HAP-1 (cell line): ENCODE data around the gene CTIF.

Experiments used
- DNase-seq, 2 experiments: peaks; one replicate each; pipeline ENCODE4 v3.0.0-alpha.2; 2016 to 2020; ENCODE audit warnings: low spot score in 2 of 2
- H3K27me3 ChIP-seq: fragments of 250-450 bp; sonication (Bioruptor Pico); 2 replicates; pipeline ENCODE4 v1.5.1; 2020; ENCODE audit warnings: low read depth, mild to moderate bottlenecking, moderate library complexity
- H3K36me3 ChIP-seq: fragments of 250-450 bp; sonication (Bioruptor Pico); replicated peaks from 2 replicates; pipeline ENCODE4 v1.5.1; 2020; ENCODE audit warnings: mild to moderate bottlenecking
- H3K4me1 ChIP-seq: fragments of 250-450 bp; sonication (Bioruptor Pico); 2 replicates; pipeline ENCODE4 v1.5.1; 2020; ENCODE audit warnings: mild to moderate bottlenecking
- H3K4me3 ChIP-seq: fragments of 250-450 bp; sonication (Bioruptor Pico); 2 replicates; pipeline ENCODE4 v1.5.1; 2020; ENCODE audit warnings: mild to moderate bottlenecking, moderate library complexity
- H3K9me3 ChIP-seq: fragments of 250-450 bp; sonication (Bioruptor Pico); 2 replicates; pipeline ENCODE4 v1.5.1; 2020; ENCODE audit warnings: mild to moderate bottlenecking, moderate library complexity
- in situ Hi-C: fragments of 300-500 bp; cut with MboI; formaldehyde crosslinking; loops from 3 replicates; pipeline ENCODE4 v1.14.3; 2020; ENCODE audit warnings: low sequenced_read_pairs, inconsistent platforms, mixed read lengths

The CTIF gene

DNA sequence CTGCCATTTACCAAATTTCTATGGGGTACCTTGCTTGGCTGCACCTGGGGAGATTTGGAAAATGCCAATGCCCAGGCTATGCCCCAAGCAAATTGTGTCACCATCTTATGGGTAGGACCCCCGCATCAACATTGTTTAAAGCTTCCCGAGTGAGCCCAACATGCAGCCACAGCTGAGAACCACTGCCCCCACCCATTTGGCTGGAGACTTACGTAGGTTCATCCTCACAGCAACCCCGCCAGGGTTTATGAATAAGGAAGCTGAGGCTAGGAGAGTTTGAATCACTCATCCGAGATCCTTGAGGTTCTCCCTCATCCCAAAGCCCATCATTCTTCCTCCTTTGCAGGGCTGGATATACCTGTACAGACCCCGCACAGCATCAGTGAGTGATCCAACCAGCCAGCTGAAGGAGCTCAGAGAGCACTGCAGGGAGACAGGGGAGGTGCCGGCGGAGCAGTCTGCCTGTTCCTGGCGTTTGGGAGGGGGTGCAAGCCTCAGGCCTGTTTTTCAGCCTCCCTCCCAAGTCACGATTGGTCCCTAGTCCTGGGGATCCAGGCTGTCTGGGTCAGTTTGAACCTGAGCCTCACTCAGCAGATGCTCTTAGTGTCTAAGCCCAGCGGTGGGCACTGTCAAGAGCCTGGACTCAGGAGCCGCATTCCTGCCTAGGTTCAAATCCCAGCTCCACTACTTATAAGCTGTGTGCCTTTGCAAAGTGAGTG, 247.1 kb downstream of the CTIF start:
- Histone ChIP-seq H3K36me3 (no peaks in the 10 kb centered on the region; the same call in 1 of the 2 replicates), H3K4me3 (no peak overlapping the region)
- no peak for DNase-seq

DNA sequence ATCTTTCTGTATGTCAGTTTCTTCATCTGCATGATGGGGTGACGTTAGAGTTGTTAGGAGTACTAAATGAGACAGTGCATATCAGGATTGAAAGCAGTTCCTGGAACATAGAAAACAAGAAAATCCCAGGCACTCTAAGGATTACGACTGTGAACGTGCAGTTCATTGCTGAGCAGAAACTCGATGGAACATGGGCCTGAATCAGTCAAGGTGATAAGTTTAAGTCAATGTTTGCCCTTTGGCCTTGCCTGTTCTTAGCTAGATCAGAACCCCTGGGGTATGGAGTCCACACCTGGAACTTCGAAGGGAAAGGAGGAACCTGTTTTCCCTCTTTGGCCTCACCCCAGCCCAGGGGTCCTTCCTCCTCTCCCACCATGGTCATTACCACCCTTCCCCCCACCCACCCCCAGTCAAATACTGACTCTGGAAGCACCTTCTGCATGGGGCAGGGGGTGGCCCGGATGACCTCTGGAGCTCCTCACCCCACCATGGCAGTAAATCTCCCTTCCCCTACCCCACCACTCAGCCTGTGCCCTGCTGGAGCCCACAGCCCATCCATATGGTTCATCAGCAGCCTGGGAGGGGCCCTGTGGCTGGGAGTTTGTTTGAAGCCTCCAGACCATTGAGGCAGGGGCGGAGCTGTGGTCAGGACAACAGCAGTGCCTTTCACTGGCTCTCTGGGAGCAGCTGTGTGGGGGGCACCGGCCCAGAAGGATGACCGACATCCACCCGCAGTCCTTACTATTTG, 247.8 kb downstream of the CTIF start:
- Histone ChIP-seq H3K36me3 (no peaks in the 10 kb centered on the region; the same call in 1 of the 2 replicates), H3K27me3 (no peaks in the 10 kb centered on the region), H3K4me3 (no peak overlapping the region), H3K4me1 (no peaks in the 10 kb centered on the region), H3K9me3 (no peaks in the 10 kb centered on the region)
- no peak for DNase-seq
- in situ Hi-C loops, result loop anchor here (25.0 kb wide), 1 partner anchor 451 kb away; no protein-coding TSS in a partner anchor

More for the DNA sequence above, 247.1 kb downstream of the CTIF start:
- in situ Hi-C loops, result loop anchor here (25.0 kb wide), 1 partner anchor 451 kb away; no protein-coding TSS in a partner anchor
- Histone ChIP-seq H3K4me1 (no peaks in the 10 kb centered on the region), H3K9me3 (no peaks in the 10 kb centered on the region), H3K27me3 (no peaks in the 10 kb centered on the region)

DNA sequence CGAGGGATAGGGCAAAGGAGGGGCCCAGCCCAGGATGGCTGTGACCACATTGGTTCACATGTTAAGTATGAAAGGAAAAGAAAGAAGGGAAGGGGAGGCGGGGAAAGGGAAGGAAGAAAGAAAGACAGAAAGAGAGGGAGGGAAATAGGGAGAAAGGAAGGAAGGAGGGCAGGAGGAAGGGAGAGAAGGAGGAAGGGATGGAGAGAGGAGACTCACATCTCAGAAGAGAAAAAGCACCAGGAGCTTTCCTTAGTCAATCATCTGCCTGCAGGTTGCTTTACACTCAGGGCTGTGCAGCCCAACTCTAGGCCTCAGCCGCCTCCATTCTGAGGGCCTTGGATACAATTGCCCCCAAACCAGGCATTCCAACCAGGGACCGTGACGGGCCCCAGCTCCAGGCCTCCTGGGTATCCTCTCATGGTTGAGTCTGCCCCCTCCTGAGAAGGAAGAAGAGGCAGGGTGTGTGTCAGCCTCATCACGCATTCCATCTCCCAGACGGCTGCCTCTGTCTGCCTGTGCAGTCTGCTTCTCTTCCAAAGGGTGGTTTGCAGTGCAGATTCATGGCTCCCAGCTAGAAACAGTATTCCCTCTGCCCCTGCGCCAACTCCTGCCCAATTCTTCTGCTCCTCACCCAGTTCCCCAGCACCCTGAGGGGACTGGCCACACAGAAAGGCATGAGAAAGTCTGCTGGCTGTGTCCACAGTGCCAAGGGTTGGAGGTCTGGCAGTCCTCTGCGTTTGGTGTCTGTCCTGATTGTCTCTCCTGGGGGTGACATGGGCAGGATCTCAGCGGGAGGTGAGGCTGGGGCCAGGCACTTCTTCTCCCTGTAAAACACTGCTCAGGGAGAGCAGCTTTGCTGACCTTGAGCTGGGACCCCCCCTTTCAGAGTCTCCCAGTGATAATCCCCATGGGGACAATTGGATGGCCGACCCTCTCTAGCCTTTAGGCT, 248.6 kb downstream of the CTIF start:
- no peaks in the 10 kb centered on the region for H3K27me3 ChIP-seq
- H3K9me3 ChIP-seq, result no peaks in the 10 kb centered on the region
- no peaks in the 10 kb centered on the region; the same call in 1 of the 2 replicates for H3K36me3 ChIP-seq
- no peak for DNase-seq
- in situ Hi-C loops, result loop anchor here (25.0 kb wide), 1 partner anchor 450 kb away; no protein-coding TSS in a partner anchor
- H3K4me3 ChIP-seq, result no peak overlapping the region
- no peaks in the 10 kb centered on the region for H3K4me1 ChIP-seq

DNA sequence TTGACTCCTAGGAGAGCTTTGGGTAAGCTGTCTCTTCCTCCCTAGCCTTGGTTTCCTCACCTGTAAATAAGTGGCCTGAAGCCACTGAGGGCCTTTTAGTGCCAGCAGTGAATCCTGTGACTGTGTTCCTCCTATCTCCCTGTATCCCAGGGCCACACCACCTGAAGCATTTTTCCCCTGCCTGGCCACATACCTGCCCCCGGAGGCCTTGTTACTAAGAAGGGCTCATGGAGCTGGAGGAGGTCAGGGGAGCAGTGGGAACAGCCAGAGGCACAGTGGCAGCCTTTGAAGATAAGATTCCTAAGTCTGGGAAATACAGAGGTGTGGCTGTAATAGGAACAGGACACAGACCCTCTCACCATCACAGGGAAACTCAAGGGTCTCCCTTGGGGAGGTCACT, 249.5 kb downstream of the CTIF start:
- Histone ChIP-seq H3K36me3 (no peaks in the 10 kb centered on the region; the same call in 1 of the 2 replicates), H3K4me1 (no peaks in the 10 kb centered on the region), H3K9me3 (no peaks in the 10 kb centered on the region), H3K4me3 (no peak overlapping the region), H3K27me3 (no peaks in the 10 kb centered on the region)
- DNase-seq, result no peak
- in situ Hi-C loops, result loop anchor here (25.0 kb wide), 1 partner anchor 449 kb away; no protein-coding TSS in a partner anchor

DNA sequence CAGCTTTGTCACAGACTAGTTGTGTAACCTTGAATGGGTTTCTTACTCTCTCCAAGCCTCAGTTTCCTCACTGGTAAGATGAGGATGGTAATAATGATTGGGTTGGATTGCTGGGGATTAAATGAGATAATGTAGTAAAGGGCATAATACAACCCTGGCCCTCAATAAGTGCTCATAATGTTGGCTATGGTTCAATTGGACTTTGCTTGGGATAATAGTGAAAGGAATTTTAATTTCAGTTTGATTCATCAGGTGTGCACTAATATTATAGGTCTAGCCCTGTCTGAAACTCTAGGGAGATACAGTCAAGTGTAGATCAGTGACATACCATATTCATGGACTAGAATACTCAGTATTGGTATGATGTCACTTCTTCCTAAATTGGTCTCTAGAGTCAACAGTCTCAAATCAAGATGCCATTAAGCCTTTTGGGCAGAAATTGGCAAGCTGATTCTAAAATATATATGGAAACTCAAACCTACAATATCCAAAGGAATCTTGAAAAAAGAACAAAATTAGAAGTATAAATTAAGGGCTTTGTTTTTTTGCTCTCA, 250.5 kb downstream of the CTIF start:
- no peak overlapping the region for H3K4me3 ChIP-seq
- no peaks in the 10 kb centered on the region for H3K9me3 ChIP-seq
- H3K4me1 ChIP-seq, result no peaks in the 10 kb centered on the region
- no peaks in the 10 kb centered on the region; the same call in 1 of the 2 replicates for H3K36me3 ChIP-seq
- in situ Hi-C loops, result loop anchor here (25.0 kb wide), 1 partner anchor 448 kb away; no protein-coding TSS in a partner anchor
- no peaks in the 10 kb centered on the region for H3K27me3 ChIP-seq
- DNase-seq, result no peak

DNA sequence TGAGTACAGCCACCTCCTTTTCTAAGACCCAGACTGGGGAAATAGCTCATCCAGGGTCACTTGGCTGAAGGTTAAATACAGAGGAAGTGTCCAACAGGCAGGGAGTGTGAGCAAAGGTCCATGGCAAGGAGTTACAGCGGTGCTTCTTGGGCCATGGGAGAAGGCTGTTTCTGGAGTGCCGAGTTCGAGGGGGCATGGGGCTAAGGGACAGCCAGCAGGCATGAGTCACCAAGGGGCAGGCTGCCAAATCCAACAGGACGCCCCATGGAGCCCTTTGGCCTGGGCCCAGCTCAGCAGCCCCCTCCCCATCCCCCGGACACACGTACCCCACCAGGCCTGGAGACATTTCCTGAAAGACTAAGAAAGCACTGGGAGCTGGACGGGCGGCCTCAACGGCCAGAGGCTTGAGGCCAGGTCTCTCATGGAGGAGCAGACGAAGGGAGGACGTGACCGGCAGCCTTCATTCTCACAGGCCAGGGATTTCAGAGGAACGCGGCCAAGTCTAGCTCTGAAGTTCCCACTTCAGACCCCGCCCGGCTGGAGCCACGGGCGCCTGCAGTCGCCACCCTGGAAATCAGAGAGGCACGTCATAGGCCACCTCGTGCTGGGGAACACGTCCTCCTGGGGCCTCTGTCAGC, 251.5 kb downstream of the CTIF start:
- no peak for DNase-seq
- H3K9me3 ChIP-seq, result no peaks in the 10 kb centered on the region
- no peaks in the 10 kb centered on the region for H3K27me3 ChIP-seq
- H3K4me1 ChIP-seq, result no peaks in the 10 kb centered on the region
- H3K4me3 ChIP-seq, result no peak overlapping the region
- no peaks in the 10 kb centered on the region; the same call in 1 of the 2 replicates for H3K36me3 ChIP-seq
- in situ Hi-C loops, result loop anchor here (25.0 kb wide), 1 partner anchor 447 kb away; no protein-coding TSS in a partner anchor

DNA sequence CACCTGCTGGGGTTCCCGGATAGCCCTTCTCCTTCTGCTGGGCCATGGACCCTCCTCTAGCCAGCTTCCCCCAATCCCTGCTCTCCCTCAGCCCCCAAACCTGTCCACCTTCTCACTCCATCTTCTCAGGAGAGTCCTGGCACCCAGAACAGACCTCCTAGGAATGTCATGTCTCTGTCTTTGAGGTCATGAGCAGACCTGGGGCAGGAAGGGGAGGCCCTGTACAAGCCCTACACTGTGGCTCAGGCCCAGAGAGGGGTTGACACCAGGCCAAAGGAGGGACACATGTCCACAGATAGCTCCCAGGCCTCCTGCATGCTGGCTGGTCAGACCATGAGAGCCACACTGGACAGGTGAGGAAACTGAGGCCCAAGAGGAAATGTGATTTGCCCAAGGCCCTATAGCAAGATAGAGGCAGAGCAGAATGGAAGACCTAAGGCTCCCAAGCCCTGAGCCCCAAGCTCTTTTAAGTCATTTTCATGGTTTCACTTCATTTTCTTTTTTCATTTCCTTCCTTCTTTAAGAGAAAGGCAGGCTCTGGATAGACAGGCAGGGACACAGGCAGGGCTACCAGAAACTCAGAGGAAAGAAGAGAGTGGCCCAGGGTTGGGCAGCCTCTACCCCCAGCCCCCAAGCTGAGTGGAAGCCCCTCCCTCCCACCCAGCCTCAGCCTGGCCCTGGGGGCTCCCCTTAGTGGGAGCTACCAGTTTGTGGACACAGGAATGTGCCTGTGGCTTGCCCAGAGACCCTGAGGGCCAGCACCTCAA, 252.2 kb downstream of the CTIF start:
- in situ Hi-C loops, result loop anchor here (25.0 kb wide), 1 partner anchor 446 kb away; no protein-coding TSS in a partner anchor
- Histone ChIP-seq H3K27me3 (no peaks in the 10 kb centered on the region), H3K36me3 (no peaks in the 10 kb centered on the region; the same call in 1 of the 2 replicates), H3K9me3 (no peaks in the 10 kb centered on the region), H3K4me1 (no peaks in the 10 kb centered on the region), H3K4me3 (no peak overlapping the region)
- DNase-seq, result no peak

DNA sequence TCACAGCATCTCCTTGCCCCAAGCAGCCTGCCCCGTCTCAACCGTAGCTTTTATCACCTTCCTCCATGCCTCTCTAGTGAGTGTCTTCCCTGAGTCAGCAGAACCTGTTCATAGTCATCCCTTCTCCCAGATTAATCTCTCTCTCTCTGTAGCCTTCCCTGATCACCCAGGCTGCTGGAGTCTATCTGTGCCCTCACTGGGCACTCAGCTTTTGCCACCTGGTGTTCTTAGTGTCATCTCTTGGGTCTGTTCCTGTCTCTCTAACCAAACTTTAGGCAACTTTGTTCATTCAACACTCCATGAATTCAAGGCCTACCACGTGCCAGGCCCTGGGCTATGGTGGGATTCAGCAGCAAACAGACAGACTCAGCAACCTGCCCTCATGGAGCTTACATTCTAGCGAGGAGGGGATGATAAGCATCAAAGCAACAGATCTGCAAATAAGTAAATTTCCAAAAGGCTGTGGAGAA, 252.8 kb downstream of the CTIF start:
- H3K4me1 ChIP-seq, result no peaks in the 10 kb centered on the region
- H3K9me3 ChIP-seq, result no peaks in the 10 kb centered on the region
- in situ Hi-C loops, result loop anchor here (25.0 kb wide), 1 partner anchor 446 kb away; no protein-coding TSS in a partner anchor
- no peaks in the 10 kb centered on the region; the same call in 1 of the 2 replicates for H3K36me3 ChIP-seq
- no peaks in the 10 kb centered on the region for H3K27me3 ChIP-seq
- H3K4me3 ChIP-seq, result no peak overlapping the region
- no peak for DNase-seq

DNA sequence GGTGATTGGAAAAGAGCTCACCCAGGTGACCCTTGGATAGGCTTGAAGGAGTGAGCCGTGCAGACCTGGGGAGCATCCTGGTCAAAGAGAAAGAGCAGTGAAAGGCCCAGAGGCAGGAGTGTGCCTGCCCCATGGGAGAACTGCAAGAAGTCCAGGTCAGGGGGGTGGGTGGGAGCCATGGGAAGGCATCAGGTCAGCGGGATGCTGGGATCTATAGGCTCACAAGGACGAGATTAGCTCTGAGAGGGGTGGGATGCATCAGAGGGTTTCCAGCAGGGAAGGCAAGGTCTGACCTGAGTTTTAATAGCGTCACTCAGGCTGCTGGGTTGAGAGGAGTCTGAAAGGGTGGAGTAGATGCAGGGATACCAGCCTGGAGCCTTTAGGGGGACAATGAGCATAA, 253.3 kb downstream of the CTIF start:
- DNase-seq, result no peak
- Histone ChIP-seq H3K9me3 (no peaks in the 10 kb centered on the region), H3K27me3 (no peaks in the 10 kb centered on the region), H3K4me1 (no peaks in the 10 kb centered on the region), H3K36me3 (no peaks in the 10 kb centered on the region; the same call in 1 of the 2 replicates), H3K4me3 (no peak overlapping the region)
- in situ Hi-C loops, result loop anchor here (25.0 kb wide), 1 partner anchor 445 kb away; no protein-coding TSS in a partner anchor

DNA sequence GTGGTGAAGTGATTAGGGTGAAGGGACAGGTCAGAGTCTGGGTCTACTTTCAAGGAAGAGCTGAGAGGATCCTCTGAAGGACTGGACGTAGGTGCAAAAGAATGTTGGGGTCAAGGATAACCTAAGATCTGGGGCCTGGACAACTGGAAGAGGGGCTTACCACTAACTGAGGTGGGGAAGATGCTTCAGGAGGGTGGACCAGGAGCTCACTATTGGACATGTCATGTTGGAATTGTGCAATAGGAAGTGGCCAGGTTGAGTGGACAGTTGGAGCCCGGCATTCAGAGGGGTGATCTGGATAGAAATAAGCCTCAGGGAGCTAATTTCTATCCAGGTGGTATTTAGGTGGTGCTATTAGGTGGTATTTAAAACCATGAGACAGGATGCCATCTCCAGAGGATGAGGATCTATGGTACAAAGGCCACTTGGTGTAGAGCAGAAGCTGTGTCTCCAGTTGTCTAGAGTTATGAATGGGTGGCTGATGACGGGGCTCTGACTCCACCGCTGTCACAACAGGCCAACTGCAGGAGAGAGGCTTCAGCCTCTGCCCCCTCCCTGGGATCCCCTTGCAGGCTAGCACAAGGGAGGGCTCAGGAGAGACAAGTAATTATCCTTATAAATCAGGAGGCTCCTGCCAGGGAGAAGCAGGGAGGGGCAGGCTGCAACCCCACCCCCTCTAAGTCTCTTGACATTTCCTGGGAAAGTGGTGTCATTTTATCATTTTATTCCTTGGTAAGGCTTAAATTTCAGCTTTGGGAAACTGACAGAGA, 254.0 kb downstream of the CTIF start:
- Histone ChIP-seq H3K4me1 (no peaks in the 10 kb centered on the region), H3K27me3 (no peaks in the 10 kb centered on the region), H3K9me3 (no peaks in the 10 kb centered on the region), H3K36me3 (no peaks in the 10 kb centered on the region; the same call in 1 of the 2 replicates), H3K4me3 (no peak overlapping the region)
- in situ Hi-C loops, result loop anchor here (25.0 kb wide), 1 partner anchor 445 kb away; no protein-coding TSS in a partner anchor
- DNase-seq, result no peak

DNA sequence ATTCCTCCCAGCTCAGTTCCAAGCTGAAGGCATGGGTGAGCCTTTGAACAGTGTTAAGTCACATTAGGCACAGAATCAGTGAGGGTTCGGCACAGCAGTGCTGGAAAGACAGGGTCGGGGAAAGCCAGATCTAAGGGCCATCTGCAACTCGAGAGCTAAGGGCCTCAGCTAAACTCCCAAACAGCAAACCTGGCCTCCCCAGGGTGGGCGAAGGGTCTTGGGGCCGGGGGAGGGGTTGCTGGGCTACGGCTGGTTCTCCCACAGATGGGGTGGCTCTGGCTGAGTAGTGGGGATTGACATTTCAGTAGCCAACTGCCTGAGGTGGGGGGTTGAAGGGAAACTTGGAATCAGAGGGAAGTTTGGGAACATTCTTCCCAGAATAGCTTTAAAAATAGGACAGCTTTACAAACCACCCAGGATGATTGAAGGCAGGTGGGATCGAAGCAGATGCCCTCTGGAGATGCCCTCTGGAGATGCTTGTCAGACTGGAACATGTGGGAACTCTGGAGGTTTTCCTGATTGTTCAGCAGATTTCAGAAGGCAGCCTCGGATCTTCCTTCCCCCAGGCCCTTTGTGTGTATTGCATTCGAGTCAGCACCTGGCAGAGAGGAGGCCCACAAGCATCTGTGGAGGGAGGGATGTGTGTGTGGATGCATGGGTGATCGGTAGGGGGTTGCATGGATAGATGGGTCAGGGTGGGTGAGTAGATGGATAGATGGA, 255.6 kb downstream of the CTIF start:
- no peaks in the 10 kb centered on the region for H3K4me1 ChIP-seq
- in situ Hi-C loops, result loop anchor here (25.0 kb wide), 1 partner anchor 443 kb away; no protein-coding TSS in a partner anchor
- DNase-seq, result no peak

More for the DNA sequence above, 255.6 kb downstream of the CTIF start:
- Histone ChIP-seq H3K9me3 (no peaks in the 10 kb centered on the region), H3K27me3 (no peaks in the 10 kb centered on the region), H3K36me3 (no peaks in the 10 kb centered on the region), H3K4me3 (no peak overlapping the region)
